MCF 10A (cell line): Measurements from ENCODE around the gene FAM13A. TPM values are rescaled to one million over a fixed set of nuclear protein-coding genes. Genes with fewer than 3 reads are reported as not detected.

Experiments used
- BruUV-seq: library from RNA; stranded (reverse); fragments of 400-500 nt; replicated peaks from 2 replicates; lab custom pipeline; 2021; lab: Mats Ljungman, UMichigan
- CTCF ChIA-PET: fragments of 300-600 bp; sonication (Branson Sonifier 250); formaldehyde crosslinking; extraction: SDS; loops from one replicate; lab custom pipeline; 2021; ENCODE audit warnings: antibody characterized with exemption, inconsistent platforms; lab: Yijun Ruan, JAX
- POLR2A ChIA-PET: fragments of 300-600, 350-650 bp; sonication (Branson Sonifier 250); formaldehyde crosslinking; extraction: SDS; loops from one replicate; lab custom pipeline; 2020; ENCODE audit warnings: antibody characterized with exemption, inconsistent platforms; lab: Yijun Ruan, JAX
- DNase-seq: peaks from one replicate; pipeline ENCODE4 v3.0.0-alpha.2; 2018; ENCODE audit not compliant: unreplicated experiment
- H3K27ac Mint-ChIP-seq: one replicate; pipeline ENCODE4 v1.8.0; 2022; ENCODE audit warnings: mild to moderate bottlenecking, low read depth, mixed read lengths; ENCODE audit not compliant: unreplicated experiment
- H3K27me3 Mint-ChIP-seq: one replicate; pipeline ENCODE4 v1.8.0; 2022; ENCODE audit warnings: mixed read lengths; ENCODE audit not compliant: insufficient read depth, unreplicated experiment
- H3K36me3 Mint-ChIP-seq: one replicate; pipeline ENCODE4 v1.8.0; 2022; ENCODE audit warnings: mild to moderate bottlenecking, moderate library complexity, mixed read lengths; ENCODE audit not compliant: insufficient read depth, unreplicated experiment
- H3K4me1 Mint-ChIP-seq: one replicate; pipeline ENCODE4 v1.8.0; 2022; ENCODE audit warnings: mixed read lengths; ENCODE audit not compliant: insufficient read depth, unreplicated experiment
- H3K4me3 Mint-ChIP-seq: one replicate; pipeline ENCODE4 v1.8.0; 2022; ENCODE audit warnings: mild to moderate bottlenecking, moderate library complexity, mixed read lengths; ENCODE audit not compliant: unreplicated experiment
- H3K9me3 Mint-ChIP-seq: one replicate; pipeline ENCODE4 v1.8.0; 2022; ENCODE audit warnings: mixed read lengths; ENCODE audit not compliant: unreplicated experiment
- CTCF ChIP-seq: fragments of 200-600 bp; IDR thresholded peaks from one replicate; pipeline ENCODE4 v1.8.0; 2022; ENCODE audit warnings: antibody characterized with exemption, mild to moderate bottlenecking; ENCODE audit not compliant: unreplicated experiment
- intact Hi-C: fragments of 100-400 bp; cut with micrococcal nuclease; formaldehyde crosslinking; loops from 2 replicates; pipeline ENCODE4 v1.14.1; 2022
- total RNA-seq: library from RNA; stranded (reverse); gene quantifications from 2 replicates; pipeline ENCODE4 v1.2.3, GENCODE V29; 2022

Gene FAM13A
- total RNA-seq, 1 experiment from 2014 or later, result 11.1 TPM

- ChIA-PET CTCF (interaction anchor here (0.6 to 14.0 kb wide), 21 partner anchors 9 to 450 kb away, joined by 3 to 255 read pairs (median 4); partner anchors contain the start of gene NAP1L5), POLR2A (interaction anchor here (0.7 to 2.3 kb wide), 3 partner anchors 205 to 1270 kb away, joined by 3 to 30 read pairs (median 3); no protein-coding TSS in a partner anchor)
- H3K36me3 Mint-ChIP-seq, result no peaks in the 10 kb centered on the region
- no TSS peak for BruUV-seq
- H3K4me3 Mint-ChIP-seq, result no peak overlapping the region
- H3K4me1 Mint-ChIP-seq, result peaks cover 24% of the 10 kb centered on the region
- H3K9me3 Mint-ChIP-seq, result no peaks in the 10 kb centered on the region
- DNase-seq, result no peak
- no peak for TF ChIP-seq CTCF
- intact Hi-C loops, result loop anchor here (1.0 to 5.0 kb wide), 6 partner anchors 121 to 620 kb away; partner anchors contain the start of gene TIGD2
- no peak overlapping the region for H3K27ac Mint-ChIP-seq
- no peaks in the 10 kb centered on the region for H3K27me3 Mint-ChIP-seq
Measured at GRCh38 chr4:88817740-88818139, 239.2 kb downstream of the FAM13A start.

DNA sequence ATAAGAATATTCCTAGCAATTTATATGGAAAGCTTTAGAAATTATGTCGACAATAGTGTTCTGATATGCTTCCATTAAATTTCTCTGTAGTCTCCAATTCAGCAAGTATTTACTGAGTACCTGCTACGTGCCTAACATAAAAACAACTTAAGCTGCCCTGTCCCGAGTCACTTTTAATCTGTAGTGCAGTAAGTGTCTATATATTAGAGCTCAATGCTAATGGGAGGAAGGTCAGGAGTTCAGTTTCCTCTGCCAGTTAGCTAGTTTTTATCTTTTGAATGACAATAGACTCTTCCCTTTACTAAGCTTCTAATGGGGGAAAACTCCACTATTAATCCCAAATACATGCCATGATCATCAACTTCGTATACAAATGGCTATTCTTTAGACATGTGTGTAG lies 240.6 kb downstream of the FAM13A start:
- no peaks in the 10 kb centered on the region for H3K9me3 Mint-ChIP-seq
- no peaks in the 10 kb centered on the region for H3K27me3 Mint-ChIP-seq
- ChIA-PET CTCF (interaction anchor here (0.6 to 14.0 kb wide), 4 partner anchors 34 to 246 kb away, joined by 3 to 255 read pairs (median 3); no protein-coding TSS in a partner anchor), POLR2A (interaction anchor here (1.1 kb wide), 1 partner anchor 208 kb away, joined by 4 read pairs; no protein-coding TSS in a partner anchor)
- intact Hi-C loops, result loop anchor here (5.0 kb wide), 3 partner anchors 289 to 621 kb away; no protein-coding TSS in a partner anchor
- peaks cover 8% of the 10 kb centered on the region for H3K36me3 Mint-ChIP-seq
- H3K4me3 Mint-ChIP-seq, result no peak overlapping the region
- no TSS peak for BruUV-seq
- no peak overlapping the region for H3K27ac Mint-ChIP-seq
- H3K4me1 Mint-ChIP-seq, result peaks cover 23% of the 10 kb centered on the region
- no peak for DNase-seq
- TF ChIP-seq CTCF, result no peak

- Mint-ChIP-seq H3K36me3 (peaks cover 8% of the 10 kb centered on the region), H3K27me3 (no peaks in the 10 kb centered on the region), H3K4me1 (peaks cover 15% of the 10 kb centered on the region), H3K27ac (no peak overlapping the region), H3K9me3 (no peaks in the 10 kb centered on the region), H3K4me3 (no peak overlapping the region)
- ChIA-PET CTCF (interaction anchor here (0.6 to 14.0 kb wide), 3 partner anchors 35 to 229 kb away, joined by 3 to 255 read pairs (median 3); no protein-coding TSS in a partner anchor), POLR2A (interaction anchor here (0.9 to 1.7 kb wide), 4 partner anchors 9 to 211 kb away, joined by 3 to 4 read pairs (median 3); no protein-coding TSS in a partner anchor)
- TF ChIP-seq CTCF, result no peak
- no peak for DNase-seq
- intact Hi-C loops, result no loop called here
- BruUV-seq, result no TSS peak
Measured at GRCh38 chr4:88814043-88814617, 242.9 kb downstream of the FAM13A start.

DNA sequence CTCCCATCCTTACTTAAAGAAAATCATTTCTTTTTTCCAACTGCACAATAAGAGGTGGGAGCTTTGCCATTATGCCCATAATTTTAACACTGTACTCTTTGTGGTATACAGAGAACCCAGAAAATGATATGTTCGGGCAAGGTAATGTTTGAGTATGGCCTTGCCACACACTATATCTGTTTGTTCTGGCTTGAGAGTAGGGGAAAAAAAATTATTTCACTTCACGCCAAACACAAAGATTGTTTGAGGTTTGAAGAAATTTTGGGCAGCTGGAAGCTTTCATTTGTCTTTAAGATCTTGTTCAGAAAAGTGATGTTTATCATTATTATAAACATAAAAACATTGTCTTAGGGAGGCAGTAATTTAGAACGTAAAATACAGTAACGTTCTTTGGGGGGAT lies 244.0 kb downstream of the FAM13A start:
- no peaks in the 10 kb centered on the region for H3K27me3 Mint-ChIP-seq
- H3K36me3 Mint-ChIP-seq, result peaks cover 8% of the 10 kb centered on the region
- intact Hi-C loops, result no loop called here
- no peak for TF ChIP-seq CTCF
- ChIA-PET POLR2A (interaction anchor here (0.6 kb wide), 1 partner anchor 8 kb away, joined by 3 read pairs; no protein-coding TSS in a partner anchor), CTCF (interaction anchor here (14.0 kb wide), 1 partner anchor 208 kb away, joined by 255 read pairs; no protein-coding TSS in a partner anchor)
- no peak overlapping the region for H3K4me3 Mint-ChIP-seq
- H3K27ac Mint-ChIP-seq, result no peak overlapping the region
- H3K9me3 Mint-ChIP-seq, result no peaks in the 10 kb centered on the region
- DNase-seq, result no peak
- no TSS peak for BruUV-seq
- peaks cover 6% of the 10 kb centered on the region for H3K4me1 Mint-ChIP-seq
